ENCODE data around the gene GPD2.
"Not testable (repeated sequence)": the region's sequence is repeated elsewhere in the genome, so short reads cannot be mapped to it uniquely, and the experiment has no call there.

GPD2 gene

DNA sequence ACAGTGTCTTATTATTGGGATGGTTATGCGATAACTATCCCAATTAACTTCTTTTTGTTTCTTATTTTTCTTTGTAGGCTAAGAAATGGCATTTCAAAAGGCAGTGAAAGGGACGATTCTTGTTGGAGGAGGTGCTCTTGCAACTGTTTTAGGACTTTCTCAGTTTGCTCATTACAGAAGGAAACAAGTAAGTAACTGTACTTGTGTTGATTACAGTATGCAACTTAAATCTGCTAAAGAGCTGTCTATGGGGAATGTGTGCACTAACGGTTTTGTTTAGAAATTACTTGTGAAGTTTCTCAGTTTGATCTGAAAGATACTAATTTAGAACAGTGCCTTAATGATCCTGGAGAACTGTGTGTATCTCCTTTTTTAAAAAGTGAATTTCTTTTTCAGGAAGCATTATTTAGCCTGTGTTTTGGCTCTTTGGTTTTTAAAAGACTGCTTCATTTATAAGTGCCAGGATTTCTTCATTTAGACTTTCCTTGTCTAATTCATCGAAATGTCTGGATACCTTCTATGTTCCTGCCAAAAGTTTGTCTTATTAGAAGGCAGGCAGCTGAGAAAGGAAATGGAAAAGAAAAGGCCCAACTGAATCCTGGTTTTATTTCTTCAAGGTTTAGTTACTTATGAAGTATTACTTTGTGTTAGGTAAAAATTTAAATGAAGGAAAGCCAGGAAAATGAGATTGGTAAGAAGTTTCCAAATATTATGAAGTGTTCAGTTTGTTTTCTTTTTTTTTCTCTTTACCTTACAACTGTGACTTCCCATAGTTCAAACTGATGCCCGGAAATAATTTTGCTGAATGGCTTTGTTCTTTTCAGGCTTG lies 40.1 kb downstream of the GPD2 start:
- no peak for DNase-seq

GRCh38 chr2:156476850-156477206 lies 40.6 kb downstream of the GPD2 start:
- DNase-seq, result no peak

- DNase-seq, result peak; percentile 17
Observed at GRCh38 chr2:156480376-156480775, 44.2 kb downstream of the GPD2 start.

- DNase-seq, result no peak
Observed at GRCh38 chr2:156481312-156481711, 45.1 kb downstream of the GPD2 start.

DNA sequence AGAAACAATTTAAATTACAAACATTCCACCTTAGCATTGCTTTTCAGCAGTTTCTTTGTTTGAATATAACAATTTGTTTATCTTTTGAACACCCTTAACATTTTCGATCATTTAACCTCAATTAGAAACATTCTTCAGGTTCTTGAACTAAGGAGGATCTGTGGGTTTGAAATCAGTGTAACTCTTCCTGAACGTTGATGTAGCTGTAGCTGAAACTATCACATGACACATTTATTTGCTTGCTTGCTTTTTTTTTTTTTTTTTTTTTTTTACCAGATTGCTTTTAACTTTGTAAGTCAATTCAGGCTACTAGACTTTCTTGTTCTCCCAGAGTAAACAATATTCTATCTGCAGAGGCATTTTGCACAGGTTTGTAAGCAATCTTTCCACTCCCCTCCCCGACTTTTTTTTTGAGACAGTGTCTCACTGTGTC lies 47.6 kb downstream of the GPD2 start:
- DNase-seq, result no peak

DNA sequence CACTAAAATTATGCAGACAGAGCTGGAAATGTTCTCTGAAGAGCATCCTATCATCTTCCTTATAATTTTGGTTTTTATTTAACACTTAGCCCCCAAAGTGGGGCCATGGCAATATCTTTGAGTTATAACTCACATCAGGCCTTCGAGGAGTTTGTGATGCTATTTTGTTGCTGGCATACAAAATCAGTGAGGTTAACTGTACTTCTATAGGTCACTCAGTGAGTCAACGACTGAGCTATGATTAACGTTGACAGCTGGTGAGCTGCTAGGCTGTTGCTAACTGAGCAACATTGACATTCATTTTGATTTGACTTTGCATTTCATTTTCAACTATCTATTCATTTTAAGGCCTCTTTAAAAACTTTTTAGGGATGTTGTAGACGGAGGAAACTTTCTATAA lies 50.0 kb downstream of the GPD2 start:
- no peak for DNase-seq

DNA sequence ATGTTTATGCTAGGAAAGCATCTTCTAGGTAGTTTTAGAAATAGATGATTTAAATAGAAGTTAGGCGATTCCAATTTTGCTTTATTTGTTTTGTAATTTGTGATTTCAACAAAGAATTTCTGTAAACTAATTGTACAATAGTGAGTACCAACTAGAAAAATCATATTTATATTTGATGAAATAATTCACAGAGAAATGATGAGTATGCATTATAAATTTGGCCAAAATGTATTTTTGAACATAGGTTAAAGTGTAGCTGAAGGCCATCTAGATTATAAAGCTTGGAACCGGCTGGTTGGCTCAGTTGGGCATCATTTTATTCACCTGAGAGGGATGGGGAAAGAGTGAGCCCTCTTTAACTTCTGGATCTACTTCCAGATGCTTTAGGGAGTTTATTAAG lies 50.4 kb downstream of the GPD2 start:
- DNase-seq, result no peak

DNA sequence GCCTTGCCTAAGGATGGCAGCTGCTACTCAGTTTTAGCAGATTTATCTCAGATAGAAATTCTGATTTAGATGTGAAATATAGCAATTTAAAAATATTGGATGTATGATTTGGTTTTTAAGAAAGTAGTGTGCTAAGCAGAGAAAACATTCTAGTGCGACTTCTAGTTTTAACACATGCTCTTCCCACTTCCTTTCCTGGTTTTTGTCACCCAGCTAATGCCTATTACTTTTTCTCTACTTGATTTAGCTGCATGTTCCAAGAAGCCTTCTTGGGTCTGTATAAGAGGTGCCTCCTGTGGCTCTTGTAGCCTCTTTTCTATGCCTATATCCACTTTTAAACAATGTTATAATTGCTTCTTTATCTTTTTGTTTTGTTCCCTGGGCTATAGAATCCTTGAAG lies 53.0 kb downstream of the GPD2 start:
- no peak for DNase-seq

DNA sequence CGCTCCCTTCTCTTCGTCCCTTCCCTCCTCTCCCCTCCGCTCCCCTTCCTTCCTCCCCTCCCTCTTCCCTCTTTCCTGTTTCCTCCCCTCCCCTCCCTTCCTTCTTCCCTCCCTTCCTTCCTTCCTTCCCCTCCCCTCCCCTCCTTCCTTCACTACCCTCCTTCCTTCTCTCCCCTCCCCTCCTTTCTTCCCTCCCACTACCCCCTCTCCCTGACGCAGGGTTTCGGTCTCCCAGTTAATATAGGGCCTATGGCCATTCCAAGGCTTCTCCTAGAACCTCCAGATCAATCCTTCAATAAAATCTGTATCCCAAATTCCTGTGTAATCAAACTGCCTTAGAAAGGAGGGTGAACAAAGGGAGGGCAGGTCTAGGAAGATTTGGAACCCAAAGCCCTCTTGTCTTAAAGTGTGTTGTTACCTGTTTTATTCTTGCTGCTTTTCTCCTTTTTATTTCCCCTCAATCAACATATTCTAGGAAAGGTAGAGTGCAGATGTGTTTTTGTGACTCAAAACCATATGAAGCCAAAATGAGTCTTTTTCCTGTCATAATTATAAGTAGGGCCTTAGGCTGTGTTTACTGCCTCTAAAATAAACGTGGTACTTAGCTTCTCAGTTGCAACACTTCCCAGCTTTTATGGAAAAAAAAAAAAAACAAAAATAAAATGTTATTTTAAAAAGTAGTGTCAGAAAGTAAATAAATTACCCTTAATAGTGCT lies 53.7 kb downstream of the GPD2 start:
- DNase-seq, result no peak

DNA sequence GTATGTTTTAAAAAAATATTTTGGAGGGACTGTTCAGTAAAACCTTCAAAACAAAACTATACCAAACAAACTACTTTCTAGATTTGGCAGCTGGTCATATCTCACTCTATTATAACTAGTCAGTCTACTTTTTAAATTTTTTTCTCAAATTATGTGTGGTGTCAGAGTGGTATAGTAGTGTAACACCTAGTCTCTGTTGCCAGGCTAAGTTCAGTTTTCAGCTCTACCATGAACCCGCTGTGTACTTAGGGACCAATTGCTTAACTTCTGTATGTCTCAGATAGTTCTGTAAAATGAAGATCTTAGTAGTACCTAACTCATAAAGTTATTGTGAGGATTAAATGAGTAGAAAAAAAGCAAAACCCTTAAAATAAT lies 54.3 kb downstream of the GPD2 start:
- no peak for DNase-seq

DNA sequence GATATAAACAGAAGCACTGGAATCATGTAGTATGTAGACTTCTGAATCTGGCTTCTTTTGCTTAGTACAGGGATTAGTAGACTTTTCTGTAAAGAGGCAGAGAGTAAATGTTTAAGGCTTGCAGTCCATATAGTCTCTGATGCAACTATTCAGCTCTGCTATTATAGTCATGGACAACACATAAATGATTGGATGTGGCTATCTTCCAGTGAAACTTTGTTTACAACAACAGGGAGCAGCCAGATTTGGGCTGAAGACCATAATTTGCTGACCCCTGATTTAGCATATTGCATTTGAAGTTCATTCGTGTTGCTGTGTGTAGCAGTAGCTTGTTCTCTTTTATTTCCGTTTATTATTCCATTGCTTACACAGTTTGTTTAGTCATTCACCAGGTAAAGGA lies 55.0 kb downstream of the GPD2 start:
- no peak for DNase-seq

- DNase-seq, result no peak
Observed at GRCh38 chr2:156492979-156493378, 56.8 kb downstream of the GPD2 start.

GRCh38 chr2:156495998-156496397 lies 59.8 kb downstream of the GPD2 start:
- not testable (repeated sequence) for DNase-seq

DNA sequence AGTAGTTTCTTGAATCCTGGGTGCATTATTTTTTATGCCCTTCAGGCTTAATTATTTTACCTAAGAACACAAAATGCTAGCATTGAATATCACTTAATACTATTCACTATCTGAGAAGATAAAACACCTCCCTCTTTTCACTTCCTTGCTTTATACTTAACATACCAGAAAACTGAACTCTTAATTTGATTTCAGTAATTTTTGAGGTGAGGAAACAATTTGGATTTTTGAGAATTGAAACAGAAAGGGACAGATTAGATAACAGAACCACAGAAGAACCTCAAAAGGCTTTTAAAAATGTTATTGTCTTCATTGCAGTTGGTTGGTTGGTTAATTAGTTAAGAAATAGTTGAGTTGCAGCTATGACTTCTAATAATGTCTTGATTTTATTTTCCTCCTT lies 69.5 kb downstream of the GPD2 start:
- no peak for DNase-seq

- no peak for DNase-seq
Observed at GRCh38 chr2:156511122-156511521, 74.9 kb downstream of the GPD2 start.

DNA sequence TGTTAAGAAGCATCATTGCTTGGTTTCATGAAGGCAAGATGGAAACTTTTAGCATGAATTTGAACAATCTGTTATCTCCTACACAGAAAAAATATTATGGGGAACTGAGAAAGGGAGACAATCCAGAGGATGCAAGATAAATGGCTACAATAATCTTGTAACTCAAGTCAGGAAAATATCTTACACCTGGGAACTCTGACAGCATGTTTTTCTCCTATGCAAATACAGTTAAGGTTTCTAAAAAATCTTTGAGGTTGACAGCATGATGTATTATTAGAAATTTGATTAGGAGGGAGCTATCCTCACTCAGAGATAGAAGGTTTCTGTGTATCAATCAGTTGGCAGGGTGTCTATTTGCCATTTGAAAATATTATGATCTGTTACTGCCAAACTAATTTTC lies 75.6 kb downstream of the GPD2 start:
- DNase-seq, result no peak

DNA sequence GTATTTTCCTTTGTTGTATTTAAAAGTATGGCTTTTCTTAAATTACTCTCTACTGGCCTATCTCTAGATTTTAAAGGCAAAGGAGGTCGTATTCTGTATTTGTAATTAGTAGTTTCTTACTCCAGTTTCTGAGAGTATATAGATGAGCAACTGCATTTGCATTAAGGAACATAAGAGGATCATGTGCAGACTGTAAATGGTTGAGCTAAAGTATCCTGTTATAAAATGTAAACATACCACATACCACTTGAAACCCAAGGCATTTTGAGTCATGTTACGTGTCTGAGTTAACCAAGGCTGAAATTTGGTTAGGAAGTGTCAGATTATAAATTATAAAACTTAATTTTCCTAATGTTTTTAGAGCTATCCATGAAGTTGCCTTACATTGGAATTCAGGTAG lies 76.3 kb downstream of the GPD2 start:
- no peak for DNase-seq

GRCh38 chr2:156513219-156513618 lies 77.0 kb downstream of the GPD2 start:
- no peak for DNase-seq

DNA sequence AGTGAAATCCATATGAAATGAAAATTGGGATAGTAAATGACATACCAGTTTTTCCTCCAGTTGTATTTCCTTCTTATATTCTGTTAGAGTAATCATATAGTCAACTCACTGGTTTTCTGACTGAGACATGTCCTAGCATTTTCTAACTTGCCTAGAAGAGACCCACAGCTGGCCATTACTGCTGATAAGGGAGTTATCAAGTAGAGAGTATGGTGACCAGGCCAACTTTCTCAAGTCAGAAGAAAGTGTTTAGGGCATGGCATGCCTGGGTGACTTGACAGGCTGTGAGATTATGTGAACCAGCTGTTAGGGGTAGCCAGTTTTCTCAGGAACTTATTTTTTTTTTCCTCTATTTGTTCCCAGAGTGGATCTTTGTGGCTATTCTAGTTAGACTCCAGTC lies 81.2 kb downstream of the GPD2 start:
- DNase-seq, result no peak

GRCh38 chr2:156518138-156518537 lies 82.0 kb downstream of the GPD2 start:
- no peak for DNase-seq

DNA sequence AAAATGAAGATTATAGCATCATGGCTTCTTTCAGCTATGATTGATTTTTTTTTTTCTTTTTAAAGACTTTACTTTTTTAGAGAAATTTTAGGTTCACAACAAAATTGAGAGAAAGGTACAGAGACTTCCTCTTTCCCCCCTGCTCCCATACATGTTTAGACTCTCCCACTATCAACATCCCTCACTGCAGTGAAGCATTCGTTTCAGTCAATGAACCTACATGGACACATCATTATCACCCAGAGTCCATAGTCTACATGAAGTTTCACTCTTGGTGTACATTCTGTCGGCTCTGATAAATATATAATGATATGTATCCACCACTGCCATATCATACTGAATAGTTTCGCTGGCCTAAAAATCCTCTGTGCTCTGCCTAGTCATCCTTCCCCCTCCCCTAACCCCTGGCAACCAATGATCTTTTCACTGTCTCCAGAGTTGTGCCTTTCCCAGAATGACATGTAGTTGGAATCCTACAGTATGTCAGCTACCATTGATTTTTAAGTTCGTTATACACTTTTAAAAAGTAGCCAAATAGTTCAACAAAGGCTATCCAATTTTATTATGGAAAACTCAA lies 86.8 kb downstream of the GPD2 start:
- DNase-seq, result no peak

GRCh38 chr2:156526950-156527636 lies 90.9 kb downstream of the GPD2 start:
- no peak for DNase-seq

DNA sequence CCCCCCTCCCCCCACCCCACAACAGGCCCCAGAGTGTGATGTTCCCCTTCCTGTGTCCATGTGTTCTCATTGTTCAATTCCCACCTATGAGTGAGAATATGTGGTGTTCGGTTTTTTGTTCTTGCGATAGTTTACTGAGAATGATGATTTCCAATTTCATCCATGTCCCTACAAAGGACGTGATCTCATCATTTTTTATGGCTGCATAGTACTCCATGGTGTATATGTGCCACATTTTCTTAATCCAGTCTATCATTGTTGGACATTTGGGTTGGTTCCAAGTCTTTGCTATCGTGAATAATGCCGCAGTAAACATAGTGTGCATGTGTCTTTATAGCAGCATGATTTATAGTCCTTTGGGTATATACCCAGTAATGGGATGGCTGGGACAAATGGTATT lies 92.4 kb downstream of the GPD2 start:
- DNase-seq, result not testable (repeated sequence)

DNA sequence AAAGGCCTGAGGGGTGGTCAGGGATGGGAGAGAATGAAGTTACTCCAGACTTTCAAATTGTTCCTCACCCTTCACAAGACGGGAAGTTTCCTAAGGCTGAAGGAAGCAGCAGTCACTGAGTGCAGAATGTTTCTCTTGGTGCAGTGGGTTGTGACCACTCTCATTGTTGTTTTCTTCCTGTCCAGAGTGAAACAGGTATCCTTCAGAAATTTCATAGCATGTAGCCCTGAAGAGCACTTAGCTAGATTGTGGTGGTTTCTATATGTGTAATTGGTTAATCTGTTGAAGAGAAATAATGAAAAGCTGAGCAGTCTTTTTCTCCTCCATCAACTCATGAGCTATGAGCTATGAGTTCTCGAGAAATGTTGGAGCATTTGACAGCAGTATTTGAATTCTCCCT lies 96.8 kb downstream of the GPD2 start:
- no peak for DNase-seq
